GM12892 (cell line): ENCODE results near the gene PARS2.

Experiments used
- POLR2A ChIP-seq: IDR thresholded peaks from 2 replicates; pipeline ENCODE4 v1.6.1; 2011; ENCODE audit warnings: low read depth, low read length, control low read depth
- POLR2AphosphoS5 ChIP-seq: IDR thresholded peaks from 2 replicates; pipeline ENCODE4 v1.6.1; 2011; ENCODE audit warnings: low read depth, low read length, control low read depth
- TAF1 ChIP-seq: IDR thresholded peaks from 2 replicates; pipeline ENCODE4 v1.6.1; 2011; ENCODE audit warnings: low read depth, mild to moderate bottlenecking, control low read depth, low read length, borderline replicate concordance

- peak; percentile 92 for TF ChIP-seq POLR2AphosphoS5
- peak; percentile 89 for TF ChIP-seq POLR2A
- TF ChIP-seq TAF1: no peak; the same call in 1 of the 2 replicates
Observed at GRCh38 chr1:54764133-54764921, at the start of gene PARS2.
